DOHH2 (cell line): ENCODE results near the gene ACTN4.

Experiments used
- H3F3A ChIP-seq: fragments of 200-600 bp; sonication (generic), shearing (Covaris generic); 2 replicates; pipeline ENCODE4 v1.6.0; 2016; ENCODE audit warnings: antibody characterized with exemption, mild to moderate bottlenecking; ENCODE audit not compliant: control insufficient read depth, insufficient read depth
- H3K27ac ChIP-seq: fragments of 200-600 bp; sonication (generic); 2 replicates; pipeline ENCODE4 v1.5.1; 2014; ENCODE audit warnings: low read depth, mild to moderate bottlenecking, low read length, moderate library complexity
- H3K27me3 ChIP-seq: fragments of 200-600 bp; sonication (generic); 2 replicates; pipeline ENCODE4 v1.6.1; 2014; ENCODE audit warnings: mild to moderate bottlenecking, low read length, mixed read lengths; ENCODE audit not compliant: control insufficient read depth
- H3K36me3 ChIP-seq: fragments of 200-600 bp; sonication (generic); 2 replicates; pipeline ENCODE4 v1.6.1; 2014; ENCODE audit warnings: mild to moderate bottlenecking, low read length, moderate library complexity, mixed read lengths; ENCODE audit not compliant: control insufficient read depth
- H3K4me1 ChIP-seq: fragments of 200-600 bp; sonication (generic); 2 replicates; pipeline ENCODE4 v1.6.1; 2014; ENCODE audit warnings: mild to moderate bottlenecking, low read length, mixed read lengths; ENCODE audit not compliant: control insufficient read depth
- H3K4me2 ChIP-seq: fragments of 200-600 bp; sonication (generic); 2 replicates; pipeline ENCODE4 v1.6.0; 2014; ENCODE audit warnings: mild to moderate bottlenecking, low read length, moderate library complexity
- H3K4me3 ChIP-seq: fragments of 200-600 bp; sonication (generic); 2 replicates; pipeline ENCODE4 v1.5.1; 2014; ENCODE audit warnings: mild to moderate bottlenecking, low read length, mixed read lengths
- H3K79me2 ChIP-seq: fragments of 200-600 bp; sonication (generic); 2 replicates; pipeline ENCODE4 v1.6.1; 2014; ENCODE audit warnings: mild to moderate bottlenecking, low read length, mixed read lengths; ENCODE audit not compliant: control insufficient read depth
- H3K9me2 ChIP-seq: fragments of 200-600 bp; sonication (generic); replicated peaks from 2 replicates; pipeline ENCODE4 v1.6.1; 2014; ENCODE audit warnings: mild to moderate bottlenecking, low read length, mixed read lengths; ENCODE audit not compliant: control insufficient read depth
- H3K9me3 ChIP-seq: fragments of 200-600 bp; sonication (generic); 2 replicates; pipeline ENCODE4 v1.6.1; 2014; ENCODE audit warnings: antibody characterized with exemption, low read length, mixed read lengths; ENCODE audit not compliant: control insufficient read depth, insufficient read depth
- H4K20me1 ChIP-seq: fragments of 200-600 bp; sonication (generic); 2 replicates; pipeline ENCODE4 v1.6.0; 2014; ENCODE audit warnings: low read depth, mild to moderate bottlenecking, antibody characterized with exemption, low read length, moderate library complexity; ENCODE audit not compliant: control insufficient read depth, insufficient read depth
- CTCF ChIP-seq: fragments of 200-600 bp; sonication (generic); IDR thresholded peaks from one replicate; pipeline ENCODE4 v1.5.1; 2014; ENCODE audit warnings: antibody characterized with exemption, mild to moderate bottlenecking, low read depth, low read length; ENCODE audit not compliant: poor library complexity, severe bottlenecking
- EZH2phosphoT487 ChIP-seq: fragments of 200-600 bp; sonication (generic); IDR thresholded peaks from 2 replicates; pipeline ENCODE4 v1.6.1; 2017; ENCODE audit warnings: borderline replicate concordance, mild to moderate bottlenecking, antibody characterized with exemption, low read length, moderate library complexity, mixed read lengths

The ACTN4 gene

GRCh38 chr19:38671654-38672053 is 24.2 kb downstream of the ACTN4 start:
- Histone ChIP-seq H3K27ac (no peak overlapping the region), H3K4me2 (no peak overlapping the region), H3K9me3 (no peaks in the 10 kb centered on the region), H4K20me1 (peaks cover 23% of the 10 kb centered on the region; the same call in 1 of the 2 replicates), H3K79me2 (peaks cover 93% of the 10 kb centered on the region), H3K9me2 (no peaks in the 10 kb centered on the region), H3K36me3 (peaks cover 17% of the 10 kb centered on the region), H3K4me3 (no peak overlapping the region), H3K27me3 (no peaks in the 10 kb centered on the region), H3K4me1 (peaks cover 41% of the 10 kb centered on the region), H3F3A (peaks cover 6% of the 10 kb centered on the region; the same call in 1 of the 2 replicates)
- TF ChIP-seq EZH2phosphoT487 (no peak), CTCF (no peak)

- Histone ChIP-seq H3K4me2 (no peak overlapping the region), H3K4me1 (peaks cover 41% of the 10 kb centered on the region), H3K9me3 (no peaks in the 10 kb centered on the region), H3K27ac (no peak overlapping the region), H4K20me1 (peaks cover 24% of the 10 kb centered on the region; the same call in 1 of the 2 replicates), H3K27me3 (no peaks in the 10 kb centered on the region), H3K4me3 (no peak overlapping the region), H3K36me3 (peaks cover 16% of the 10 kb centered on the region), H3K79me2 (peaks cover 93% of the 10 kb centered on the region), H3F3A (no peaks in the 10 kb centered on the region), H3K9me2 (no peaks in the 10 kb centered on the region)
- TF ChIP-seq EZH2phosphoT487 (no peak), CTCF (no peak)
These were observed 25.6 kb downstream of the ACTN4 start for GRCh38 chr19:38673030-38673429.

- Histone ChIP-seq H3K36me3 (peaks cover 12% of the 10 kb centered on the region), H3F3A (no peaks in the 10 kb centered on the region), H3K4me2 (no peak overlapping the region), H3K79me2 (peaks cover 93% of the 10 kb centered on the region), H3K27ac (no peak overlapping the region), H4K20me1 (peaks cover 31% of the 10 kb centered on the region), H3K9me3 (no peaks in the 10 kb centered on the region), H3K4me1 (peaks cover 38% of the 10 kb centered on the region), H3K4me3 (no peak overlapping the region), H3K9me2 (no peaks in the 10 kb centered on the region), H3K27me3 (no peaks in the 10 kb centered on the region)
- TF ChIP-seq CTCF (no peak), EZH2phosphoT487 (no peak)
These were observed 27.1 kb downstream of the ACTN4 start for GRCh38 chr19:38674388-38675171.
